GM18873 (cell line): ENCODE data around the gene PDE3B.
"Not testable (repeated sequence)": the region's sequence is repeated elsewhere in the genome, so short reads cannot be mapped to it uniquely, and the experiment has no call there.

ENCODE experiments used
- ATAC-seq: cut with Tn5 transposase; IDR thresholded peaks from one replicate; pipeline ENCODE4 v1.9.1; 2021; ENCODE audit warnings: mild to moderate bottlenecking, moderate library complexity, moderate number of reproducible peaks; ENCODE audit not compliant: unreplicated experiment, low FRiP score

PDE3B gene

GRCh38 chr11:14741195-14741594 is 97.6 kb downstream of the PDE3B start:
- ATAC-seq: no peak

- no peak for ATAC-seq
These were observed 99.4 kb downstream of the PDE3B start for GRCh38 chr11:14742849-14743559.

GRCh38 chr11:14743667-14744066 is 100.1 kb downstream of the PDE3B start:
- ATAC-seq: not testable (repeated sequence)

- no peak for ATAC-seq
These were observed 103.3 kb downstream of the PDE3B start for GRCh38 chr11:14746857-14747395.

GRCh38 chr11:14748090-14748489 is 104.5 kb downstream of the PDE3B start:
- no peak for ATAC-seq

GRCh38 chr11:14750911-14751310 is 107.3 kb downstream of the PDE3B start:
- ATAC-seq: no peak

GRCh38 chr11:14751975-14752407 is 108.4 kb downstream of the PDE3B start:
- ATAC-seq: no peak

GRCh38 chr11:14755140-14755539 is 111.5 kb downstream of the PDE3B start:
- no peak for ATAC-seq

- ATAC-seq: no peak
These were observed 112.7 kb downstream of the PDE3B start for GRCh38 chr11:14756349-14756748.

GRCh38 chr11:14759300-14760012 is 115.9 kb downstream of the PDE3B start:
- ATAC-seq: not testable (repeated sequence)

GRCh38 chr11:14764179-14764578 is 120.6 kb downstream of the PDE3B start:
- ATAC-seq: no peak

GRCh38 chr11:14764579-14765527 is 121.2 kb downstream of the PDE3B start:
- peak; percentile 94 for ATAC-seq

- no peak for ATAC-seq
These were observed 123.0 kb downstream of the PDE3B start for GRCh38 chr11:14766585-14766984.

GRCh38 chr11:14768526-14769188 is 125.1 kb downstream of the PDE3B start:
- peak; percentile 50 for ATAC-seq

- ATAC-seq: no peak
These were observed 130.2 kb downstream of the PDE3B start for GRCh38 chr11:14773755-14774154.

GRCh38 chr11:14774721-14775120 is 131.1 kb downstream of the PDE3B start:
- no peak for ATAC-seq

GRCh38 chr11:14775897-14776296 is 132.3 kb downstream of the PDE3B start:
- ATAC-seq: no peak

GRCh38 chr11:14778460-14778859 is 134.9 kb downstream of the PDE3B start:
- ATAC-seq: not testable (repeated sequence)

GRCh38 chr11:14783788-14784187 is 140.2 kb downstream of the PDE3B start:
- ATAC-seq: no peak

- no peak for ATAC-seq
These were observed 140.6 kb downstream of the PDE3B start for GRCh38 chr11:14784230-14784629.
